OCI-LY3 (cell line): ENCODE data around the gene SEL1L.

Experiments
- EZH2phosphoT487 ChIP-seq: fragments of 200-600 bp; shearing (Covaris generic); IDR thresholded peaks from 2 replicates; pipeline ENCODE4 v1.6.1; 2018; ENCODE audit warnings: antibody characterized with exemption, mixed run types, low read depth
- TF ChIP-seq, protein P1 (sequence below): fragments of 200-600, 300-600 bp; sonication (generic); IDR thresholded peaks from 2 replicates; pipeline ENCODE4 v1.5.1; 2014; ENCODE audit warnings: antibody characterized with exemption, low read length, low read depth

DNA sequence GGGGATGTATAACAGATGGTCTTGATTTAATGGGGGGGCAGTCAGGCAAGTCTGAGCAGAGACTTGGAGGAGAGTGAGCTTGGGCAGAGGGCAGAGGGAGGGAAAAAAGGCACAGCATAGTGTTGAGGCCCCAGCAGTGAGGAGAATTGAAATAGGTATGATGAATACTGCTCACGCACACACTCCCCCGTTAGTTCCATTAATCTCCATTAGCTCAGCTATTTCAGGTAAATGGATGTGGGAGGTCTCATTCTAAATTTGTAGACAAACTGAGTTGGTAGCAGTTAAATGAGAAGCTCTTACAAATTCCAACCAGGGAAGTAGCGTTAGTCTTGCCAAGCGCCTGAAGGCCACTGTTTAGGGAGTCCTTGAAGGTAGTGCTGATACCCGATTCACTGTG is 66.8 kb downstream of the SEL1L start:
- TF ChIP-seq, protein P1, sequence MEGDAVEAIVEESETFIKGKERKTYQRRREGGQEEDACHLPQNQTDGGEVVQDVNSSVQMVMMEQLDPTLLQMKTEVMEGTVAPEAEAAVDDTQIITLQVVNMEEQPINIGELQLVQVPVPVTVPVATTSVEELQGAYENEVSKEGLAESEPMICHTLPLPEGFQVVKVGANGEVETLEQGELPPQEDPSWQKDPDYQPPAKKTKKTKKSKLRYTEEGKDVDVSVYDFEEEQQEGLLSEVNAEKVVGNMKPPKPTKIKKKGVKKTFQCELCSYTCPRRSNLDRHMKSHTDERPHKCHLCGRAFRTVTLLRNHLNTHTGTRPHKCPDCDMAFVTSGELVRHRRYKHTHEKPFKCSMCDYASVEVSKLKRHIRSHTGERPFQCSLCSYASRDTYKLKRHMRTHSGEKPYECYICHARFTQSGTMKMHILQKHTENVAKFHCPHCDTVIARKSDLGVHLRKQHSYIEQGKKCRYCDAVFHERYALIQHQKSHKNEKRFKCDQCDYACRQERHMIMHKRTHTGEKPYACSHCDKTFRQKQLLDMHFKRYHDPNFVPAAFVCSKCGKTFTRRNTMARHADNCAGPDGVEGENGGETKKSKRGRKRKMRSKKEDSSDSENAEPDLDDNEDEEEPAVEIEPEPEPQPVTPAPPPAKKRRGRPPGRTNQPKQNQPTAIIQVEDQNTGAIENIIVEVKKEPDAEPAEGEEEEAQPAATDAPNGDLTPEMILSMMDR: no peak
- TF ChIP-seq EZH2phosphoT487: no peak
